K562 (cell line): ENCODE data around the gene DBH. TPM values are rescaled to one million over a fixed set of nuclear protein-coding genes. Genes with fewer than 3 reads are reported as not detected.

Experiments used
- BRCA1 ChIP-seq, 2 experiments: fragments of 450-650 bp in 1 of 2; sonication (generic) in 1 of 2; formaldehyde crosslinking in 1 of 2; IDR thresholded peaks; 2 replicates each; pipeline versions ENCODE4 v1.5.0 to v1.6.1; 2017 to 2020; ENCODE audit warnings: mild to moderate bottlenecking in 1 of 2, missing genetic modification reagents in 1 of 2
- CCNT2 ChIP-seq: IDR thresholded peaks from 2 replicates; pipeline ENCODE4 v1.6.1; 2011; ENCODE audit warnings: borderline replicate concordance, low read depth, mild to moderate bottlenecking, moderate library complexity, mixed read lengths, low read length; ENCODE audit not compliant: insufficient read length; ENCODE audit errors: extremely low read depth
- ELF2 ChIP-seq: fragments of 250-450 bp; sonication (Bioruptor Pico); IDR thresholded peaks from 2 replicates; pipeline ENCODE4 v1.5.0; 2021; ENCODE audit warnings: mild to moderate bottlenecking
- FOXP1 ChIP-seq: sonication (generic); formaldehyde crosslinking; IDR thresholded peaks from 2 replicates; pipeline ENCODE4 v1.8.0; 2022; ENCODE audit warnings: mild to moderate bottlenecking, missing genetic modification reagents
- JUNB ChIP-seq: fragments of 450-650 bp; formaldehyde crosslinking; conservative IDR thresholded peaks from 2 replicates; pipeline ENCODE4 v1.4.0; 2020; ENCODE audit warnings: mild to moderate bottlenecking
- MEF2D ChIP-seq: conservative IDR thresholded peaks from 2 replicates; pipeline ENCODE4 v1.6.1; 2016; ENCODE audit warnings: low read depth, missing genetic modification characterization, missing compliant biosample characterization
- PHTF2 ChIP-seq: fragments of 250-450 bp; sonication (Bioruptor Pico); IDR thresholded peaks from 2 replicates; pipeline ENCODE4 v1.5.0; 2021; ENCODE audit warnings: mild to moderate bottlenecking
- RHOXF2B ChIP-seq: fragments of 250-450 bp; sonication (Bioruptor Pico); conservative IDR thresholded peaks from 2 replicates; pipeline ENCODE4 v1.5.1; 2021
- ZNF184 ChIP-seq: sonication (generic); formaldehyde crosslinking; IDR thresholded peaks from 2 replicates; pipeline ENCODE4 v1.5.0; 2020; ENCODE audit warnings: missing genetic modification reagents
- ZNF263 ChIP-seq: sonication (generic); formaldehyde crosslinking; IDR thresholded peaks from 2 replicates; pipeline ENCODE4 v1.8.0; 2022; ENCODE audit warnings: mild to moderate bottlenecking, missing genetic modification reagents, borderline replicate concordance
- ZNF347 ChIP-seq: fragments of 450-650 bp; formaldehyde crosslinking; IDR thresholded peaks from 2 replicates; pipeline ENCODE4 v1.4.0; 2020; ENCODE audit warnings: low read depth, mild to moderate bottlenecking, moderate library complexity
- polyA plus RNA-seq, 8 experiments: library from polyadenylated mRNA; depleted of rRNA in 4 of 8; stranded (reverse) in 5 of 8; unstranded in 3 of 8; fragments of >200 nt; fragmentation: Nextera tagmentation in 2 of 8; fragmentation: Illumina TruSeq in 1 of 8; extraction: Ambion mirVana in 2 of 8; extraction: Trizol in 1 of 8; gene quantifications; 2 replicates each; pipeline versions ENCODE4 v1.2.1 to v1.2.3, GENCODE V29; 2011 to 2014; ENCODE audit warnings: inconsistent platforms in 1 of 8, missing spikeins in 1 of 8
- total RNA-seq, 7 experiments: library from RNA; depleted of rRNA in 6 of 7; stranded (reverse); fragments of >200 nt in 6 of 7; fragmentation: Illumina TruSeq in 2 of 7; extraction: Trizol in 2 of 7; gene quantifications; 2 replicates each; pipeline versions ENCODE4 v1.2.1 to v1.2.3, GENCODE V29; 2011 to 2021; ENCODE audit warnings: low replicate concordance in 1 of 7
- TF ChIP-seq, protein P1 (sequence below), 2 experiments: fragments of 150-350 bp in 1 of 2; IDR thresholded peaks; 2 replicates each; pipeline ENCODE4 v1.6.1; 2012 to 2016; ENCODE audit warnings: low read depth in 2 of 2, low read length in 2 of 2, mild to moderate bottlenecking in 1 of 2, moderate library complexity in 1 of 2
- TF ChIP-seq, protein P2 (sequence below): conservative IDR thresholded peaks from 2 replicates; pipeline ENCODE4 v1.6.1; 2011; ENCODE audit warnings: low read depth, mild to moderate bottlenecking, low read length; ENCODE audit not compliant: control insufficient read depth
- TF ChIP-seq, protein P3 (sequence below): fragments of 450-650 bp; IDR thresholded peaks from 2 replicates; pipeline ENCODE4 v1.6.1; 2016; ENCODE audit warnings: antibody characterized with exemption
- TF ChIP-seq, protein P4 (sequence below): sonication (generic); formaldehyde crosslinking; IDR thresholded peaks from 2 replicates; pipeline ENCODE4 v1.9.0; 2022; ENCODE audit warnings: mild to moderate bottlenecking, missing genetic modification reagents
- TF ChIP-seq, protein P5 (sequence below): fragments of 450-650 bp; IDR thresholded peaks from 2 replicates; pipeline ENCODE4 v1.6.1; 2018; ENCODE audit warnings: mild to moderate bottlenecking, low read depth; ENCODE audit not compliant: partially characterized antibody
- TF ChIP-seq, protein P6 (sequence below): fragments of 250-450 bp; sonication (Bioruptor Pico); IDR thresholded peaks from 2 replicates; pipeline ENCODE4 v1.5.0; 2021

The DBH gene
- total and polyA plus RNA-seq, 9 of the 15 experiments (the other 6 are each of a cell fraction or from before 2014, with no cell fraction given): not detected

DNA sequence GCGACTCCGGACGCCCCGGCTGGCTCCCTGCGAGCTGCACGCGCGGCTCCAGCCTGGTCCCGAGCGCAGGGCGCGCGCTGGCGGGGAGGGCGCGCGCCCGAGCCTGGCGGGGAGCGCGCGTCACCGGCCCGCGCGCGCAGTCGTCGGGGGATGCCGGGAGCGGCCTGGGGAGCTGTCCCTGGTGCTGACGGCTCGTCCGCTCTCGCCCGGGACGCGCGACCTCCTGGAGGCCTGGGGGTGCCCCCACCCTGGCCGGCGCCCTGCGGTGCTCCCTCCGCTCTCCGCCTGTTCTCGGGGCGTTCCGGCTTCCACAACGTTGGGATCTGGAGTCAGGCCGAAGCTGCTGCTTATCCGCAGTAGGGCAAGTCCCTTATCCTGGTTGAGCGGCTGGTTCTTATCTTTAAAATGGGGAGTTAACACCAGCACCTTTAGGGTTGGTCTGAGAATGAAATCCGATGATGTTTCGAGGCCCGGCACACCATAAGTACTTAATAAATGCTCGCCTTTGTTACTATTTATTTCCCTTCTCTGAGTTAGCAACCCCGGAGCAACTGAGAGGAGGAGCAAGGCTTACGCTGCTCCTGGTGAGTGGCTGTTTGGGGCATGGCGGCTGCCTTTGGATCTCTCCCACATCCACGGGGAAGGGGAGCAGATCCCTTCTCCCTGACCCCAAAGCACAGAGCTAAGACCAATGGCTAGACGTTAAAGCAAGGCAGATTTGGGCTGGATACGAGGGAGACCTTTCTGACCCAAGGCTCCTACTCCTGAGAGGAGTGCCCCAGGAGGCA is 26.7 kb upstream of the DBH start, which contains the start of gene FAM163B (continued):
- TF ChIP-seq, protein P1, sequence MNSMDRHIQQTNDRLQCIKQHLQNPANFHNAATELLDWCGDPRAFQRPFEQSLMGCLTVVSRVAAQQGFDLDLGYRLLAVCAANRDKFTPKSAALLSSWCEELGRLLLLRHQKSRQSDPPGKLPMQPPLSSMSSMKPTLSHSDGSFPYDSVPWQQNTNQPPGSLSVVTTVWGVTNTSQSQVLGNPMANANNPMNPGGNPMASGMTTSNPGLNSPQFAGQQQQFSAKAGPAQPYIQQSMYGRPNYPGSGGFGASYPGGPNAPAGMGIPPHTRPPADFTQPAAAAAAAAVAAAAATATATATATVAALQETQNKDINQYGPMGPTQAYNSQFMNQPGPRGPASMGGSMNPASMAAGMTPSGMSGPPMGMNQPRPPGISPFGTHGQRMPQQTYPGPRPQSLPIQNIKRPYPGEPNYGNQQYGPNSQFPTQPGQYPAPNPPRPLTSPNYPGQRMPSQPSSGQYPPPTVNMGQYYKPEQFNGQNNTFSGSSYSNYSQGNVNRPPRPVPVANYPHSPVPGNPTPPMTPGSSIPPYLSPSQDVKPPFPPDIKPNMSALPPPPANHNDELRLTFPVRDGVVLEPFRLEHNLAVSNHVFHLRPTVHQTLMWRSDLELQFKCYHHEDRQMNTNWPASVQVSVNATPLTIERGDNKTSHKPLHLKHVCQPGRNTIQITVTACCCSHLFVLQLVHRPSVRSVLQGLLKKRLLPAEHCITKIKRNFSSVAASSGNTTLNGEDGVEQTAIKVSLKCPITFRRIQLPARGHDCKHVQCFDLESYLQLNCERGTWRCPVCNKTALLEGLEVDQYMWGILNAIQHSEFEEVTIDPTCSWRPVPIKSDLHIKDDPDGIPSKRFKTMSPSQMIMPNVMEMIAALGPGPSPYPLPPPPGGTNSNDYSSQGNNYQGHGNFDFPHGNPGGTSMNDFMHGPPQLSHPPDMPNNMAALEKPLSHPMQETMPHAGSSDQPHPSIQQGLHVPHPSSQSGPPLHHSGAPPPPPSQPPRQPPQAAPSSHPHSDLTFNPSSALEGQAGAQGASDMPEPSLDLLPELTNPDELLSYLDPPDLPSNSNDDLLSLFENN (IDR thresholded peaks at IDR 0.05; ENCODE audit: low read depth in 2 of 2, low read length in 2 of 2): no peak
- TF ChIP-seq, protein P2, sequence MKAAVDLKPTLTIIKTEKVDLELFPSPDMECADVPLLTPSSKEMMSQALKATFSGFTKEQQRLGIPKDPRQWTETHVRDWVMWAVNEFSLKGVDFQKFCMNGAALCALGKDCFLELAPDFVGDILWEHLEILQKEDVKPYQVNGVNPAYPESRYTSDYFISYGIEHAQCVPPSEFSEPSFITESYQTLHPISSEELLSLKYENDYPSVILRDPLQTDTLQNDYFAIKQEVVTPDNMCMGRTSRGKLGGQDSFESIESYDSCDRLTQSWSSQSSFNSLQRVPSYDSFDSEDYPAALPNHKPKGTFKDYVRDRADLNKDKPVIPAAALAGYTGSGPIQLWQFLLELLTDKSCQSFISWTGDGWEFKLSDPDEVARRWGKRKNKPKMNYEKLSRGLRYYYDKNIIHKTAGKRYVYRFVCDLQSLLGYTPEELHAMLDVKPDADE: no peak
- TF ChIP-seq ZNF347 (CRISPR knock-in tag) (no peak), JUNB (CRISPR knock-in tag) (no peak), PHTF2 (no peak), MEF2D (tag) (no peak), ZNF263 (0 out of 2 replicates have a peak, but pooled peaks have one; percentile 33), RHOXF2B (CRISPR knock-in tag) (no peak), BRCA1 (IDR thresholded peaks at IDR 0.05) (no peak), BRCA1 (CRISPR knock-in tag; IDR thresholded peaks at IDR 0.05) (no peak), ZNF184 (CRISPR knock-in tag) (no peak), ELF2 (CRISPR knock-in tag) (no peak), FOXP1 (CRISPR knock-in tag) (no peak), CCNT2 (no peak)
- TF ChIP-seq, protein P3, sequence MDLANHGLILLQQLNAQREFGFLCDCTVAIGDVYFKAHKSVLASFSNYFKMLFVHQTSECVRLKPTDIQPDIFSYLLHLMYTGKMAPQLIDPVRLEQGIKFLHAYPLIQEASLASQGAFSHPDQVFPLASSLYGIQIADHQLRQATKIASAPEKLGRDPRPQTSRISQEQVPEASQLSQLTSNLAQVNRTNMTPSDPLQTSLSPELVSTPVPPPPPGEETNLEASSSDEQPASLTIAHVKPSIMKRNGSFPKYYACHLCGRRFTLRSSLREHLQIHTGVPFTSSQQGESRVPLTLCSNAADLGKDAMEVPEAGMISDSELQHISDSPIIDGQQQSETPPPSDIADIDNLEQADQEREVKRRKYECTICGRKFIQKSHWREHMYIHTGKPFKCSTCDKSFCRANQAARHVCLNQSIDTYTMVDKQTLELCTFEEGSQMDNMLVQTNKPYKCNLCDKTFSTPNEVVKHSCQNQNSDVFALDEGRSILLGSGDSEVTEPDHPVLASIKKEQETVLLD: no peak
- TF ChIP-seq, protein P4, sequence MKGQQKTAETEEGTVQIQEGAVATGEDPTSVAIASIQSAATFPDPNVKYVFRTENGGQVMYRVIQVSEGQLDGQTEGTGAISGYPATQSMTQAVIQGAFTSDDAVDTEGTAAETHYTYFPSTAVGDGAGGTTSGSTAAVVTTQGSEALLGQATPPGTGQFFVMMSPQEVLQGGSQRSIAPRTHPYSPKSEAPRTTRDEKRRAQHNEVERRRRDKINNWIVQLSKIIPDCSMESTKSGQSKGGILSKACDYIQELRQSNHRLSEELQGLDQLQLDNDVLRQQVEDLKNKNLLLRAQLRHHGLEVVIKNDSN: no peak
- TF ChIP-seq, protein P5, sequence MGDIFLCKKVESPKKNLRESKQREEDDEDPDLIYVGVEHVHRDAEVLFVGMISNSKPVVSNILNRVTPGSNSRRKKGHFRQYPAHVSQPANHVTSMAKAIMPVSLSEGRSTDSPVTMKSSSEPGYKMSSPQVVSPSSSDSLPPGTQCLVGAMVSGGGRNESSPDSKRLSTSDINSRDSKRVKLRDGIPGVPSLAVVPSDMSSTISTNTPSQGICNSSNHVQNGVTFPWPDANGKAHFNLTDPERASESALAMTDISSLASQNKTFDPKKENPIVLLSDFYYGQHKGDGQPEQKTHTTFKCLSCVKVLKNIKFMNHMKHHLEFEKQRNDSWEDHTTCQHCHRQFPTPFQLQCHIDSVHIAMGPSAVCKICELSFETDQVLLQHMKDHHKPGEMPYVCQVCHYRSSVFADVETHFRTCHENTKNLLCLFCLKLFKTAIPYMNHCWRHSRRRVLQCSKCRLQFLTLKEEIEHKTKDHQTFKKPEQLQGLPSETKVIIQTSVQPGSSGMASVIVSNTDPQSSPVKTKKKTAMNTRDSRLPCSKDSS: no peak
- TF ChIP-seq, protein P6, sequence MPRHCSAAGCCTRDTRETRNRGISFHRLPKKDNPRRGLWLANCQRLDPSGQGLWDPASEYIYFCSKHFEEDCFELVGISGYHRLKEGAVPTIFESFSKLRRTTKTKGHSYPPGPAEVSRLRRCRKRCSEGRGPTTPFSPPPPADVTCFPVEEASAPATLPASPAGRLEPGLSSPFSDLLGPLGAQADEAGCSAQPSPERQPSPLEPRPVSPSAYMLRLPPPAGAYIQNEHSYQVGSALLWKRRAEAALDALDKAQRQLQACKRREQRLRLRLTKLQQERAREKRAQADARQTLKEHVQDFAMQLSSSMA (CRISPR knock-in tag): no peak
